Astrocyte of the hippocampus (primary cell): ENCODE results near the gene PADI3.

ENCODE experiments used
- DNase-seq: peaks from one replicate; pipeline ENCODE4 v3.0.0; 2011; ENCODE audit warnings: low read depth, low spot score

Gene PADI3

GRCh38 chr1:17215545-17215890 is 33.4 kb upstream of the PADI3 start:
- DNase-seq, result peak; percentile 46

DNA sequence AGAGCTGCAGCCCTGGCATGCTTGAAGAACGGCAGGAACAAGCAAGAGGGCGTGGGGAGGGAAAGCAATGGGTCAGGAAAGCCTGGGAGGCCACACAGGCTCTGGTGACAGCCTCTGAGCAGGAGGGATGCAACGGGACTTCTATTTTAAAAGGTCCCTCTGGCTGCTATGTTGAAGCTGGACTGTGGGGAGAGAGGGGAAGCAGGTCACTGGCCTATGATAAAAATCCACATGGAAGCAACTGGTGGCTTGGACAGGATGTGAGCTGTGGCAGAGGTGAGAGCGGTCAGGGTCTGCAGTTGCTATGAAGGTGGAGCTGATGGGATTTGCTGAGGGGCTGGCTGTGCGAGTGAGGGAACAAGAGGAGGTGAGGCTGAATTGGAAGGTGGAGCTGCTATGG is 32.8 kb upstream of the PADI3 start:
- no peak for DNase-seq

GRCh38 chr1:17217607-17218006 is 31.3 kb upstream of the PADI3 start:
- DNase-seq, result no peak

GRCh38 chr1:17218939-17219338 is 30.0 kb upstream of the PADI3 start:
- DNase-seq, result no peak

GRCh38 chr1:17220287-17220686 is 28.6 kb upstream of the PADI3 start:
- no peak for DNase-seq

GRCh38 chr1:17222557-17222956 is 26.3 kb upstream of the PADI3 start:
- DNase-seq, result no peak

GRCh38 chr1:17224434-17224833 is 24.5 kb upstream of the PADI3 start:
- no peak for DNase-seq

GRCh38 chr1:17225140-17225539 is 23.8 kb upstream of the PADI3 start:
- DNase-seq, result no peak

- DNase-seq, result no peak
Observed at GRCh38 chr1:17227358-17227915, 21.5 kb upstream of the PADI3 start.

DNA sequence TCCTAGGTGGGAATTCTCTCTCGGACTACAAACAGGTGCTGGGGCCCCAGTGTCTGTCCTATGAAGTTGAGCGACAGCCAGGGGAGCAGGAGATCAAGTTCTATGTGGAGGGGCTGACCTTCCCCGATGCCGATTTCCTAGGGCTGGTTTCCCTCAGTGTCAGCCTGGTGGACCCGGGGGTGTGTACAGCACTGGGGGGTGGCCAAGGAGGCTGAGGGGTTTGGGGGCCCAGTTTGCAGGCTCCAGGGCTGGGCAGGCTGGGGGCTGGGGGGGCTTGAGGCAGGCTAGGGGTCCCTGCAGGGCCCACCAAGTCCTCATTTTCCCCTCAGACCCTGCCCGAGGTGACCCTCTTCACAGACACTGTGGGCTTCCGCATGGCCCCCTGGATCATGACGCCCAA is 20.3 kb upstream of the PADI3 start:
- DNase-seq, result no peak

DNA sequence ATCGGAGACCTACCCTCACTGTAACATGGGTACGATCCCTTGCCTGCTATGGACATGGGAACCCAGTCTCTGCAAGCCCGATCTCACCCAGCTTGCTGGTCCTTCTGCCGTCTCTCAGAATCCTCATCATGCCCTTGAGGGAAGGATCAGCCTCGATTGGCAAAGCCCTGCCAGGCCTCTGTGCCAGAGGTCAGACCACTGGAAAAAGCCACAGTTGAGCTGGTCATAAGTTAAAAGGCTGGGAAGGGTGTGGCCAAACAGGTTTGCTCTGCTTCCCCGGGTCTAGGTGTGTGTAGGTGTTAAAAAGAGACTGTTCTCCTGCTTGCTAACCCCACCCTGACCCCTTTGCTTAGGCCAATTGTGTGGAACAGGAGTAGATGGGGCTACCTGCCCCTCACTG is 19.5 kb upstream of the PADI3 start:
- no peak for DNase-seq

- DNase-seq, result no peak
Observed at GRCh38 chr1:17230106-17230505, 18.8 kb upstream of the PADI3 start.

DNA sequence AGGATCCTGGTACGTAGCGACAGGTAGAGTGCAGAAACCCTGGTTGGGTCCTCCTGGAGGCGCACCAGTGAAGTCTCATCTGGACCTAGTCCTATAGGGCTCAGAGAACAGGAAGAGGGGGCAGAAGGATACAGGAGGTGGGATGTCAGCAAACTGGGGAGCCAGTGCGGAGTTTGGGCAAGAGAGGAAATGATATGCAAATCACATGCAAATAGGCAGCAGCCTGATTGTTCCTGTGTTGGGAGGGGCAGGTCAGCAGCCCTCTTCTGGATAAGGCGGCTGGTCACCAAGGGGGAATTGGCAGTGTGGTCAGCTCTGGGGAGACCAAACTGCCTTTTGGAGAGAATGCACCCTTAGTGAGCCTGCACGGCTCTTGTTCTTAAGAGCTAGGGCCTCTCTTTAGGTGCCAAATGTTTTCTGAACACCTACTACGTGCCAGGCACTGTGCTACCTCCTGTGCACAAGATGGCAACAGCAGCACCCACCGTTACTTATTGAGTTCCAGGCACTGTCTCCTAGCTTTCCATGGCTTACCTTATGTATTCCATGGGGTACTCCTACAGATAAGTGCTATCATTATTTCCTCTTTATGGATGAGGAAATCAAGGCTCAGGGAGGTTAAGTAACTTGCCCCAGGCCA is 18.1 kb upstream of the PADI3 start:
- no peak for DNase-seq

DNA sequence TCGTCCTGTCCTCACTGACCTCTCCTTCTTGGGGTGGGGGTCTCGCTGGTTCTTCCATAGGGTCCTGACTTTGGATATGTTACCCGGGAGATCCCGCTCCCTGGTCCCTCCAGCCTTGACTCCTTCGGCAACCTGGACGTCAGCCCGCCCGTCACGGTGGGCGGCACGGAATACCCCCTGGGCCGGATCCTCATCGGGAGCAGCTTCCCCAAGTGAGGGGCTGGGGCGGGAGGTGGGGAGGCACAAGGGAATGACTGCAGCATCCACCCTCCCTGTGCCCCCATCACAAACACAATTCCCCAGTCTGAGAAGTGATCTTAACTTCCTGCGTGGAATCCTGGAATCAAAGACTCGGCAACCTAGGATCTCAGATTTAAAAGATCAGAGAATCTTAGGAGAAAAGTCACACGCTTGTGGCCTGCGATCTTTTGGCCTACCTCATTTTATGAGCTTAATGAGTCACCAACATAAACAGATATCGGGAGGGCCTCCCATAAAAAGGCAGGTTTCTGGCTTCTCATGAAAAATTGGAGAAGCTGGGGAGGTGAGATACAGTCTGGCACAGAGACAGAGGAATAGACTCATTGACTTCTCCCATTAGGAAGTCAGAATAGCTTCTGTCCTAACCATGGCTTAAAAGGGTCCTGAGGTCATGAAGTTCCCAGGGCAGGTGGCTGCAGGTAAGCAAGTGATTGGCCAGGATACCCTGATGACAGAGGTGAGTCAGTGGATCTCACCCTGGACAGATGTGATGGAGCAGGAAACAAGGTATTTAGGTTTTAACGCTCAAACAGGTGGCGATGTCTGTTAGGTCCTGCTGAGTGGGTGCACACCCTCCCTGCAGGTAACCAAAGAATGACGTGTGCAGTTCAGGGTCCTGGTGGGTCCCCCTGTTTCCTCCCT is 15.9 kb upstream of the PADI3 start:
- peak; percentile 86 for DNase-seq

DNA sequence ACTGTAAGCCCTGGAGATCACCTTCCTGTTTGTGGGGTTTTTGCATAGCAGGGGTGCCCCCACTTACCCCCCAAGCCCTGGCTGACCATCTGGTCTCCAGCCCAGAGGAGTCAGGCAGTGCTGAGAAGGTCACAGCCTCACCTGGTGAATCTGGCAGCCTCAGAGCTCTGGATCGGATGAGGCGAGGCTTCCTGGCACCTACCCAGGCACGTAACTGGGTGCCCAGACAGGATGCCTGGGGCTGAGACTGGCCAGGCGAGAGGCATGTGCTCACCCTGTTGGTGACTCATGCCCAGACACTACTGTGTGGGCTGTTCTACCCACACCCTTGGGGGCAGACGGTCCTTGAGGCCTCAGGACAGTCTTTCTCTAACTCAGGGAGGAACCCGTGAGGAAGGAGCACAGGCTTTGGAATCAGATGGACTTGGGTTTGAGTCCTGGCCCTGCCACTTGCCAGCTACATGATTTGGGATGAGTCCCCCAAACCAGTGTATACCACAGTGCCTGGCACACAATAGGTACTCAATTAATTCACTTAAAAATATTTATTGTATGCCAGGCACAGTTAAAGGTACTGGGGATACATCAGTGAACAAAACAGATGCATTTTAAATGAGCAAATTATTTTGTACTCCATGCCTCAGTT is 15.1 kb upstream of the PADI3 start:
- DNase-seq, result peak; percentile 97

GRCh38 chr1:17234405-17234804 is 14.5 kb upstream of the PADI3 start:
- DNase-seq, result no peak

DNA sequence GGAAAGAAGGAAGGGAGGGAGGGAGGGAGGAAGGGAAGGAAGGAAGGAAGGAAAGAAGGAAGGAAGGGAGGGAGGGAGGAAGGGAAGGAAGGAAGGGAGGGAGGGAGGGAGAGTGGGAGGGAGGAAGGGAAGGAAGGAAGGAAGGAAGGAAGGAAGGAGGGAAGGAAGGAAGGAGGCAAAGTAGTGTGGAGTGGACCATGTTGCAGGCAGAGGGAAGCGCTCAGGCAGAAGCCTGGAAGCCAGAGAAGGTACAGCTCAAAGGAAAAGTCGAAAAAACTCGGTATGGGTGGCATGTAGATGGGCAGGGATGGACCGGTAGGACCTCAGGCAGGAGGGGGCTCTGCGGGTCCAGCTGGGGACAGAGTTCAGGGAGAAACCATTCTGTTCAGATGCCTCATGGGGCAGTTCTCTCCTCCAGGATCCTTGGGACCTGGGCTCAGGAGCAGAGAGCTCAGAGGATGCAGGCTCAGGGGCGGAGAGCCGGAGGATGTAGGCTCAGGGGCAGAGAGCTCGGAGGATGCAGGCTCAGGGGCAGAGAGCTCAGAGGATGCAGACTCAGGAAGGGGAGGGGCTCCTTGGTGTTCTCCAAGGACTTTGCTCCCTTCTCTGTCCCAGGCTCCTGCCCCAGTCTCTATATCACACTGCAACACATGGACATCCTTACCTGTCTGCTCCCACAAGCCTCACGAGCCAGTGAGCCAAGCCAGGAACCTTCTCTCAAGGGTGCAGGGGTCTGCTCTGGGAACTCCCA is 13.6 kb upstream of the PADI3 start:
- no peak for DNase-seq

DNA sequence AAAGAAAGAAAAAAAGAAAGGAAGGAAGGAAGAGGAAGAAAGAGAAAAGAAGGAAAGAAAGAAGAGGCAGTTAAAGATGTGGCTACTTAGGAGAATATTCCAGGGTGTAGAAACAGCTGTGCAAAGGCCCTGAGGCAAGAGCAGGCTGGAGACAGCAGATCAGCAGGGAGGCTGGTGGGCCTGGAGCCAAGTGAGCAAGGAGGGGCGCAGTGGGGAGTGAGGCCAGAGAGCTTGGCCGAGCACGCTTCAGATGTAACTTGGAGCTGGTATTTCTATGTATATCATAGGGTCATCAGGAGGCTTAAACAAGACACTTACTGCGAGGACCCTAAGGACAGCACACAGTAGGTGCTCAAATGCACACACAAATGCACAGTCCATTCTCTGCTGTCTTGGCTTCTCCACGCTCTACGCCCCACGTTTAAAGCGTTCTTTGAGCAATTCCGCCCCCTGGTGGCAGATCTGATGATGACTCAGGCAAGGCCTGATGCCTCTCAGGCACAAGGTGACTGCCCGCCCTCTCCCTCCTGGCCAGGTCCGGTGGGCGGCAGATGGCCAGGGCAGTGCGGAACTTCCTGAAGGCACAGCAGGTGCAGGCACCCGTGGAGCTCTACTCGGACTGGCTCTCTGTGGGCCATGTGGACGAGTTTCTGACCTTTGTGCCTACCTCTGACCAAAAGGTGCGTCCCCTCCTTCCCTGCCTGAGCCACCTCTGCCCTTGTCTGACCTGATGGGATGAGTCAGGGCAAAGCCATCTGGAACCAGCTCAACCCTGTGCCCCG is 11.9 kb upstream of the PADI3 start:
- peak; percentile 94 for DNase-seq

GRCh38 chr1:17237561-17237903 is 11.4 kb upstream of the PADI3 start:
- DNase-seq, result no peak

- peak; percentile 96 for DNase-seq
Observed at GRCh38 chr1:17239420-17239819, 9.5 kb upstream of the PADI3 start.
